ENCODE measurements around the gene DMRT2.

The DMRT2 gene

GRCh38 chr9:1046639-1047572 is 3.3 kb upstream of the DMRT2 start:
- no peak for DNase-seq (ENCODE audit: low spot score)

- no peak for DNase-seq (ENCODE audit: low spot score)
These were observed 2.4 kb upstream of the DMRT2 start for GRCh38 chr9:1047591-1048230.

GRCh38 chr9:1048231-1048619 is 1.9 kb upstream of the DMRT2 start:
- no peak for DNase-seq (ENCODE audit: low spot score)

- DNase-seq (ENCODE audit: low spot score), result no peak
These were observed 1.3 kb upstream of the DMRT2 start for GRCh38 chr9:1048811-1049210.

- no peak for DNase-seq (ENCODE audit: low spot score)
These were observed 516 bp upstream of the DMRT2 start for GRCh38 chr9:1049641-1050040.

- DNase-seq (ENCODE audit: low spot score), result no peak
These were observed 1.0 kb downstream of the DMRT2 start for GRCh38 chr9:1051210-1051583.

GRCh38 chr9:1051584-1052275 is 1.6 kb downstream of the DMRT2 start:
- DNase-seq (ENCODE audit: low spot score), result no peak

GRCh38 chr9:1052365-1053281 is 2.5 kb downstream of the DMRT2 start:
- no peak for DNase-seq (ENCODE audit: low spot score)

GRCh38 chr9:1053282-1053621 is 3.1 kb downstream of the DMRT2 start:
- no peak for DNase-seq (ENCODE audit: low spot score)

- no peak for DNase-seq (ENCODE audit: low spot score)
These were observed 3.8 kb downstream of the DMRT2 start for GRCh38 chr9:1053986-1054425.

- DNase-seq (ENCODE audit: low spot score), result no peak
These were observed 5.0 kb downstream of the DMRT2 start for GRCh38 chr9:1055166-1055565.

GRCh38 chr9:1057910-1058309 is 7.8 kb downstream of the DMRT2 start:
- no peak for DNase-seq (ENCODE audit: low spot score)

GRCh38 chr9:1058826-1059487 is 8.8 kb downstream of the DMRT2 start:
- no peak for DNase-seq (ENCODE audit: low spot score)

GRCh38 chr9:1065130-1065529 is 15.0 kb downstream of the DMRT2 start:
- no peak for DNase-seq (ENCODE audit: low spot score)

- DNase-seq (ENCODE audit: low spot score), result no peak
These were observed 20.5 kb downstream of the DMRT2 start for GRCh38 chr9:1070692-1071091.

- no peak for DNase-seq (ENCODE audit: low spot score)
These were observed 21.6 kb downstream of the DMRT2 start for GRCh38 chr9:1071730-1072129.

GRCh38 chr9:1073497-1073896 is 23.3 kb downstream of the DMRT2 start:
- no peak for DNase-seq (ENCODE audit: low spot score)

GRCh38 chr9:1077616-1078015 is 27.5 kb downstream of the DMRT2 start:
- no peak for DNase-seq (ENCODE audit: low spot score)

- DNase-seq (ENCODE audit: low spot score), result no peak
These were observed 33.3 kb downstream of the DMRT2 start for GRCh38 chr9:1083325-1083913.

- no peak for DNase-seq (ENCODE audit: low spot score)
These were observed 34.9 kb downstream of the DMRT2 start for GRCh38 chr9:1085086-1085485.

GRCh38 chr9:1086517-1086916 is 36.4 kb downstream of the DMRT2 start:
- no peak for DNase-seq (ENCODE audit: low spot score)
